ENCODE measurements around the gene CRIP2. TPM values are rescaled to one million over a fixed set of nuclear protein-coding genes. Genes with fewer than 3 reads are reported as not detected.
A peak's percentile ranks its signal among the peaks of the same experiment; 100 is the strongest.

Gene CRIP2
- total and polyA plus RNA-seq, 2 of the 8 experiments (the other 6 are each of a cell fraction or from before 2014, with no cell fraction given), result 4.2 to 13.5 TPM

- Histone ChIP-seq H3K4me1 (replicated peaks in 1 of 4; ENCODE audit: control insufficient read depth in 3 of 4, insufficient read depth in 4 of 4, low read length in 3 of 4) (peaks cover 0 to 13% (median 6%) of the 10 kb centered on the region in 4 experiments; a peak in 3 of 7 replicates), H3K4me2 (ENCODE audit: insufficient read depth in 1 of 2, low read depth in 2 of 2, low read length in 2 of 2) (no peak overlapping the region), H2BK12ac (ENCODE audit: low read depth, low read length) (no peak overlapping the region), H3K4me3 (ENCODE audit: extremely low read depth in 1 of 4, insufficient read depth in 2 of 4, low read depth in 3 of 4, low read length in 4 of 4) (no peak overlapping the region), H2BK120ac (replicated peaks; ENCODE audit: low read depth, low read length) (no peak overlapping the region), H3K9me3 (ENCODE audit: insufficient read depth in 2 of 2, low read depth in 1 of 2, low read length in 1 of 2) (no peaks in the 10 kb centered on the region), H3K79me1 (ENCODE audit: low read depth, low read length) (no peaks in the 10 kb centered on the region), H3K79me2 (ENCODE audit: control insufficient read depth in 1 of 2, insufficient read depth in 2 of 2, low read length in 2 of 2) (no peaks in the 10 kb centered on the region; a peak in 1 of 4 replicates), H3K14ac (ENCODE audit: insufficient read length) (no peak overlapping the region), H4K8ac (ENCODE audit: extremely low read depth, insufficient read depth, low read length) (no peak overlapping the region; the same call in 1 of the 2 replicates), H3K18ac (ENCODE audit: extremely low read depth, low read length) (no peak overlapping the region), H3K23ac (ENCODE audit: insufficient read length) (no peak overlapping the region), H3K27ac (ENCODE audit: low read depth, low read length) (no peak overlapping the region), H3K27me3 (replicated peaks in 1 of 4; ENCODE audit: control insufficient read depth in 3 of 4, extremely low read depth in 1 of 4, insufficient read depth in 3 of 4, low read length in 3 of 4) (peaks cover 0 to 7% (median under 1%) of the 10 kb centered on the region in 4 experiments; a peak in 5 of 7 replicates), H2AFZ (ENCODE audit: low read length) (no peak overlapping the region), H2AK5ac (ENCODE audit: low read depth, low read length) (no peak overlapping the region), H2BK20ac (ENCODE audit: low read length) (no peak overlapping the region), H3K4ac (replicated peaks; ENCODE audit: insufficient read length, low read depth, low read length) (no peak overlapping the region), H3K56ac (replicated peaks; ENCODE audit: insufficient read length, low read depth, low read length) (no peak overlapping the region), H2BK15ac (ENCODE audit: low read length) (no peak overlapping the region), H3K9ac (replicated peaks in 1 of 4; ENCODE audit: extremely low read depth in 1 of 4, low read depth in 3 of 4, low read length in 3 of 4) (no peak overlapping the region), H3K36me3 (ENCODE audit: control insufficient read depth in 2 of 4, insufficient read depth in 4 of 4, low read length in 3 of 4) (peaks cover 7 to 46% (median 15%) of the 10 kb centered on the region in 4 experiments; a peak in 7 of 8 replicates), H2BK5ac (ENCODE audit: low read depth, low read length) (peak overlapping the region; percentile 60), H4K5ac (ENCODE audit: insufficient read length, low read depth, low read length) (no peak overlapping the region), H3K23me2 (ENCODE audit: low read depth, low read length) (peaks cover 7% of the 10 kb centered on the region; the same call in 1 of the 2 replicates), H4K91ac (replicated peaks; ENCODE audit: insufficient read length, low read length) (no peak overlapping the region), H4K20me1 (replicated peaks in 1 of 2; ENCODE audit: control insufficient read depth in 1 of 2, insufficient read depth in 2 of 2, low read length in 2 of 2) (peaks cover 11 to 39% of the 10 kb centered on the region in 2 experiments)
- no peak for DNase-seq (ENCODE audit: low read depth in 1 of 2, low spot score in 2 of 2)
- ChIA-PET POLR2A (ENCODE audit: partially characterized antibody) (interaction anchor here (0.7 to 4.2 kb wide), 9 partner anchors 12 to 299 kb away, joined by 3 to 21 read pairs (median 3); partner anchors contain the start of genes BRF1 and BTBD6), CTCF (ENCODE audit: partially characterized antibody) (interaction anchor here (0.9 to 5.3 kb wide), 13 partner anchors 13 to 253 kb away, joined by 3 to 70 read pairs (median 8); no protein-coding TSS in a partner anchor)
- FAIRE-seq, result no peak
- 89% methylated on average over 33 of the region's 54 CpGs; no CpG with 5 or more reads in 1 of the 2 experiments for WGBS, 2 experiments (ENCODE audit: extremely low coverage in 1 of 2, insufficient coverage in 1 of 2, insufficient read length in 1 of 2, insufficient replicate concordance in 2 of 2, low coverage in 1 of 2, low lambda C conversion rate in 2 of 2, missing lambda C conversion rate in 1 of 2)
- TF ChIP-seq NRF1 (IDR thresholded peaks at IDR 0.05; ENCODE audit: low read depth, low read length) (no peak), HDAC6 (IDR thresholded peaks at IDR 0.05; ENCODE audit: low read depth, low read length) (no peak), BCL11A (IDR thresholded peaks at IDR 0.05; ENCODE audit: low read depth in 2 of 2, low read length in 2 of 2) (no peak), SP2 (IDR thresholded peaks at IDR 0.05; ENCODE audit: low read length) (no peak), RAD21 (IDR thresholded peaks at IDR 0.05 in 1 of 2, conservative IDR thresholded peaks at IDR 0.05 in 1 of 2; ENCODE audit: low read depth in 2 of 2, low read length in 2 of 2) (no peak)
Observed at GRCh38 chr14:105469456-105470349, 4.9 kb upstream of the CRIP2 start.
